T-helper 2 cell treated with Interferon-gamma antibody and Interleukin-4, amounts not matched to agents 5 μg/mL and 100 μg/mL, for 36 hours (primary cell): ENCODE data around the gene HMGCL.

ENCODE experiments used
- DNase-seq: peaks from one replicate; pipeline ENCODE4 v3.0.0; 2021; ENCODE audit warnings: low spot score
- H3K27ac Mint-ChIP-seq: one replicate; pipeline ENCODE4 v1.8.0; 2021; ENCODE audit warnings: mild to moderate bottlenecking, mixed read lengths
- H3K27me3 Mint-ChIP-seq: one replicate; pipeline ENCODE4 v1.8.0; 2021; ENCODE audit warnings: low read depth, mixed read lengths
- H3K36me3 Mint-ChIP-seq: one replicate; pipeline ENCODE4 v1.8.0; 2021; ENCODE audit warnings: low read depth, mixed read lengths
- H3K4me1 Mint-ChIP-seq: one replicate; pipeline ENCODE4 v1.8.0; 2021; ENCODE audit warnings: low read depth, mixed read lengths
- H3K4me3 Mint-ChIP-seq: one replicate; pipeline ENCODE4 v1.8.0; 2022; ENCODE audit warnings: mild to moderate bottlenecking, moderate library complexity, mixed read lengths
- H3K9me3 Mint-ChIP-seq: one replicate; pipeline ENCODE4 v1.8.0; 2021; ENCODE audit warnings: mixed read lengths

Gene HMGCL

DNA sequence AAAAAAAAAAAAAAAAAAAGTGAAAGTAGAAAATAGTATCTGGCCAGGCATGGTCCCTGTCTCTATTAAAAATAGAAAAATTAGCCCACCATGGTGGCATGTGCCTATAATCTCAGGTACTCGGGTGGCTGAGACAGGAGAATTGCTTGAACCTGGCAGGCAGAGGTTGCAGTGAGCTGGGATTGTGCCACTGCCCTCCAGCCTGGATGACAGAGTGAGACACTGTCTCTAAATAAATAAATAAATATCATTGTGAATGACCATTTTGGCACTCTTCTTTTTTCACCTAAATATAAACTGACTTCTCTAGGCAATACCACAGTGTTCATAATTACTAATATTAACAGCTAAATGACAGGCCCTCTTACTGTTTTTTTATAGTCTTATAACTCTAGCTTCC is 67.4 kb downstream of the HMGCL start:
- H3K36me3 Mint-ChIP-seq, result peaks cover 59% of the 10 kb centered on the region
- H3K4me3 Mint-ChIP-seq, result no peak overlapping the region
- no peak overlapping the region for H3K27ac Mint-ChIP-seq
- DNase-seq, result no peak
- H3K27me3 Mint-ChIP-seq, result no peaks in the 10 kb centered on the region
- H3K4me1 Mint-ChIP-seq, result peaks cover 3% of the 10 kb centered on the region
- no peaks in the 10 kb centered on the region for H3K9me3 Mint-ChIP-seq

- Mint-ChIP-seq H3K9me3 (no peaks in the 10 kb centered on the region), H3K4me3 (no peak overlapping the region), H3K27ac (no peak overlapping the region), H3K4me1 (peaks cover 3% of the 10 kb centered on the region), H3K36me3 (peaks cover 60% of the 10 kb centered on the region), H3K27me3 (no peaks in the 10 kb centered on the region)
- no peak for DNase-seq
These were observed 68.6 kb downstream of the HMGCL start for GRCh38 chr1:23756676-23757075.

DNA sequence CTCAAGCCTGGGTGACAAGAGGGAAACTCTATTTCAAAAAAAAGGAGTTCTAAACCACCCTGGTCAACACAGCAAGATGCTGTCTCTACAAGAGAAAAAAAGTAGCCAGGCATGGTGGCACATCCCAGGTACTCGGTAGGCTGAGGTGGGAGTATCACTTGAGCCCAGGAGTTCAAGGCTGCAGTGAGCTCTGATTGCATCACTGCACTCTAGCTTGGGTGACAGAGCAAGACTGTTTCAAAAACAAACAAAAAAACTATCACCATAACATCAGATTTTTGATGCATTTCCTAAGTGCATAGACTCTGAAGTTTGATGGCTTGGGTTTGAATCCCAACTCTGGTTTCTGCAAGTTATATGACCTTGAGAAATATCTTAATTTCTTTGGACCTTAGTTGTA is 72.3 kb downstream of the HMGCL start:
- H3K36me3 Mint-ChIP-seq, result peaks cover 48% of the 10 kb centered on the region
- no peaks in the 10 kb centered on the region for H3K27me3 Mint-ChIP-seq
- no peak for DNase-seq
- H3K4me3 Mint-ChIP-seq, result no peak overlapping the region
- peaks cover 7% of the 10 kb centered on the region for H3K4me1 Mint-ChIP-seq
- no peaks in the 10 kb centered on the region for H3K9me3 Mint-ChIP-seq
- no peak overlapping the region for H3K27ac Mint-ChIP-seq
